ENCODE data around the gene LAMA4.

Gene LAMA4

GRCh38 chr6:112241820-112242429, 12.4 kb downstream of the LAMA4 start:
- no peak for DNase-seq

DNA sequence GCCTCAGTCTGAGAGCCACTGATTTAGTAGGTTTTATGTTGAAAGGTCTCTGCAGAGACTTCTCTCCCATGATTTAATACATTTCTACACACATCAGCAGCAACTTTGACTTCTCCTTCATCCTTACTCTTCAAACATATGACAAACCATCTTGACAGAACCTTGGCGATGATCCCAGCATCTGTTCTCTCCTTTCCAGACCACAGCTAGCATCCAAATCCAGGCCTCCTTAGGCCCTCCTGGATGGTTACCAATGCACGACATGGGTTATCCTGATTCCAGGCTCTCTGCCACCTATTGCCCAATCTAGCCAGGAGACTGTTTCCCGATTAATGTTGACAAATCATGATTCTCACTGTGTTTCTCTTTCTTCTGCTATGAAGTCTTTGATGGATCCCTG, 16.8 kb downstream of the LAMA4 start:
- no peak for DNase-seq

- no peak for DNase-seq
These were observed 17.3 kb downstream of the LAMA4 start for GRCh38 chr6:112237066-112237465.

GRCh38 chr6:112235956-112236355, 18.4 kb downstream of the LAMA4 start:
- no peak for DNase-seq

GRCh38 chr6:112234601-112235000, 19.8 kb downstream of the LAMA4 start:
- no peak for DNase-seq

- no peak for DNase-seq
These were observed 20.5 kb downstream of the LAMA4 start for GRCh38 chr6:112233847-112234246.

GRCh38 chr6:112232845-112233256, 21.5 kb downstream of the LAMA4 start:
- DNase-seq = no peak

DNA sequence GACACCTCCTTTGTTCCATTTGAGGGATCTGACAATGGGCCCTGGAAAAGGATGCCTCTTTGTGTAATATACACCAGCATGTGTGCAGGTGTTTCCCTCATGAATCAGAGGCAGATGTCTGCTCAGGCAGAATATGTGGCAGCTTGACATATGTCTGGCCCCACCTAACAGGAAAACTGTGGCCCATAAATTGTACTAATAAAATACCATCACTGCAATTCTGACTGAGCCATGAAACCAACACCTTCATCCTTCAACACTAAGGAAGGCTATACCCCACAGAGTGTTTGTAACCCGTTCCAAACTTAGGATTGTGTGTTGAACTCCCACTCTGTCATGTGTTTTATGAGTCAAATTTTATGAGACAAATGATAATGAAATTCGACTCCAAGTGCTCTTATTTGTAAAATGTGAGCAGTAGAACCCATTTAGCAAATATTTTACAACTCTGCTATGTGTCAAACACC, 22.7 kb downstream of the LAMA4 start:
- DNase-seq = no peak

GRCh38 chr6:112231164-112231563, 23.2 kb downstream of the LAMA4 start:
- DNase-seq = no peak

DNA sequence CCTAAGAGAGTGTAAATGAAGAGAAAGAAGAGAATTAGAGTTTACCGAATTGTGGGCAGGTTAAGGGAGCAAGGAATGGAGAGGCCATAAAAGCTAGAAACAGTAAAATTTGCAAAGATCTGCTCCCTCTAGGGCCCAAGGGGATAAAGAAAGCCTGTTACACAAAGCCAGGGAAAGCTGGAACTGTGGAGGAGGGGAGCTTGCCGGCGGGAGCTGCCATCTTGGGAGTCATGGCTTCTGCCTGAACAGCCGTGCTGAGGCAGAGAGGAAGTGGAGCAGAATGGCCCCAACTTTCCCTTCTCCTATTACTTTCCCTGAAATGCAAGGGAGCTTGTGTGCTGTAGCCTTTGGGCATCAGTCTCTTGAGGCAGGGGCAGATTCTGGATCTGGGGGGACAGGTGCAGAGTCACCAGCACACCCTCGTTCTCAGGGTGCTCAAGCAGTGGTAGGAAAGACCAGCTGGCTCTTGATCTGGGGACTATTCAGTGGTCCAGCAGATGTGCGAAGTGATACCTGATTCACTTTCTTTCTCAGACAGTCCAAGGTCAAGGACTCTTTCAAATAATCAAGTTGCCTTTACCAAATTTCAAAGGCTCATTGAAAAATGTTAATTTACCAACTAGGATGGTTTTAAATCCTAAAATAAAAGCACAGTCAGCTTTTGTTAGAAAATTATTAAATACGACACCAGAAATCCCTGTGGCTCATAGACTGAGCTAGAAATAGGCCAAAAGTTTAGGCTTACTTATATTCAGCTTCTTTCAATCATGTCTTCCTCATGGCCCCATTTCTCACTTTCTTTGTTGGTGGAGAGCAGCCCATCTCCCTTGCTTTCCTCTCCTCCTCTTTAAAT, 25.7 kb downstream of the LAMA4 start:
- no peak for DNase-seq

- no peak for DNase-seq
These were observed 26.4 kb downstream of the LAMA4 start for GRCh38 chr6:112227992-112228391.

DNA sequence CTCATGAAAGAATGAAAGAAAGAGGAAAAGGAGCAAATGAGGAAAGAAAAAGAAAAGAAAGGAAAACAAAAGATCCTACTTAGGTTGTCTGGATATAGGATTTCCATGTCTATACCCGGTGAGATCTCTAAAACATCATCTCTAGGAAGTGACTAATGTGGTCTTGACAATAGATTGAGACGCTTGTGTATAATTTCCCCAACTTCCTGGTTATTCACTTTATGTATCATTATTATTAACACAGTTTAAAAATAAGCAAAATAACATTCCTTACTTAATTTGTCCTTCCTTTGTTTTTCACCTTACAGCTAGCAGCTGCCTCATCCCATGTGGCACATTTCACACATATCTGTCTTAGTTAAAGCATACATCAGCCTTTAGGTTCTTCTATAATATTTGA, 27.0 kb downstream of the LAMA4 start:
- no peak for DNase-seq

DNA sequence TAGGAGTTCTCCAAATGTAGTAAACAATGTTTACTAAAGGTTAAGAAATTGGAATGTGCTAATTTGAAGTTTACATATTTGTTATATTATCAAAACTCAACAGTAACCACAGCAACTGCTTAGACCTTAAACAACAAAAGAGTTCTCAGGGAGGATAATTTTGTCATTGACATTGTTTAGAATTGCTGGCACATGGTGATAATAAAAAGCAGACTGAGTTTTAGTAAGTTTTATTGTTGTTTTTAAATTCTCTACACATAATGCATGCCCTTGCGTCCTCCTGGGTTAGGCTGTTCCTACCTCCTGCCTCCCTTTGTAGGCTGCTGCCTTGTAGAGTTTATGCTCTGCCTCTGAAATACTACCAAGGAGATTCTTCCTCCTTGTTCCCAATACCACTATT, 28.7 kb downstream of the LAMA4 start:
- no peak for DNase-seq

GRCh38 chr6:112224088-112224487, 30.3 kb downstream of the LAMA4 start:
- DNase-seq = no peak

DNA sequence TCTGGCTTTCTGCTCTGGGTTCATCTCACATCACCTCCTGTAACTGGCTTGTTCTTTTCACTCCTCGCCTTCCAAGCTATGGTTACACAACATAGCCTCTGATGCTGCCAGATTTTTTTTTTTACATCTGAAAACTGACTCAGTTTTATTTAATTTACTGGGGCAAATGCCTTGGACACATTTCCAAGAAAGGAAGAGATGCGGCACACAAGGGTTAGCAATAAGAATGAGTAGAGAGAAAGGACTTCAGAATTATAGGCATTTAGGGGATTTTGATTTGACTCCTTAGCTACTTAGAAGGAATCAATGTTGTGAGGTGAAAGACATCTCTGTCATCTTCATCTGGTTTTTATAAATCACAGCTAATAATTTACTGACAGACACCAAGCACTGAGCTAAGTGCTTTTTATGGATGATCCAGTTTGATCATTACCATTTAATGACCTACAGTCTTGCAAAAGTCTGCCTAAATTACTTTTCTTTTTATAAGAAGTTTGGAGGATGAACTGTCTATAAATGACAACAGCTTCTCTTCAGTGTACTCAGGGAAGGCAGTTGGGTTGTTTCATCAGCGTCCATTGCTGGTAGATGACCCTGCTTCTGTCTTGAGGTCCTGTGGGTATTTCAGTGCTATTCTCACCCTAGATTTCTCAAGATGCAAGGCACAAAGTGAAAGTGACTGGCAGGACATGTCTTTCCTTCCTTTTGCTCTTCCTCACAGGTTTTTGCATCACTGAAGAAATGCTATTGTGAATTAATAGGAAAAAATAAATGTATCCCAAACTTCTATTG, 31.1 kb downstream of the LAMA4 start:
- DNase-seq = no peak

DNA sequence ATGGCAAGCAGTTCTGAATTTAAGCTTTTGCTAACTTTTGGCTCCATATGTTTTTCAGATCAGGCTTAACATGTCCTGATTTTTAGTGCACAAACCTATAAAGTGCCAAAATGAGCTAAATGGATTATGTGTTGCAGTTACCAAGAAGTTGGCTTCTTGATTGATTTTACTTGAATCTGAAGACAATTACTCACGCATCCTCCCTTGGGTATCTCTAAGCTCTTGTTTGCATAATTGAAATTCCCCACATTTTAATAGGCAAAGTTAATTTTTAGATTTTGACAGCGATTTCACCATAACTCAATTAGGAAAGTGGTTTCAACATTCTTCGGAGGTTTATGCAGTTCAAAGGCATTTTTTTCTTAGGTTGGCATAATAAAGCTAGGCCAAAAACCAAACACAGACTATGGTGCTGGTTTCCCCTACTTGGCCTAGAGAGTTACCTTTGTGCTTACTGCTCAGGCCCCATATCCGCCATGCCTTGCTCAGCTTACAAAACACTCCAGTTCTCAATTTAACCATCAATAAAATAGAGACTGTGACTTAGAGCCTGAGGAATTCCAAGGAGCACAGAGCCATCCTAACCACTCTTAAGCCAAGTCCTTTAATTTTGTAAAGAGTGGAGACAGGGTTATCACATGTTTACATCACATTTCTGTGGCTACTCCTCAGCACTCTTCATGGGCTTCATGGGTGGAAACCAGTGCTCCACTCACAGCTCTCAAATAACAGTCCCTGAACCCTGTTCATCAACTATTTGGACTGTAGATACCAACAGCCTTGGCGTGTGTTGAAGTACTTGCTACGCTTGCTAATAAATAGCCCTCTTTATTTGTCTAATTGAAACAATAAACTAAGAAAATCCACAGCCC, 32.1 kb downstream of the LAMA4 start:
- no peak for DNase-seq

DNA sequence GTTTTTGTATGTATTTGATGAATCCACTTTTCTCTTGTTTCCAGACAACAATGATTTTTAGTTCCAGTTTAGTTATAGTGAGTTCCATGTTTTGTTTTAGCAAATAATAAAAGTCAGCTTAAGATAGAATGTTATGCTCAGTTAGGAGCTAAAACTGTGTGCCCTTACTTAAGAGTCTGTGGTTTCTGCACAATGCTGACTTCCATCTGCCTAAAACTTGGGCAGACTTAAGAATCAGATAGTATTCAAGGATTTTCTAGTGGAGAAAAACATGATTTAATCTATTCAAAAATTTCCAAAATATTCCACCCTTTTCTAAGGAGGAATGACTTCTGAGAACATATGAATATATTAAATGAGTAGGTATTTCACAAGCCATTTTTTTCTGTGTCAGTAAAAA, 32.8 kb downstream of the LAMA4 start:
- no peak for DNase-seq

DNA sequence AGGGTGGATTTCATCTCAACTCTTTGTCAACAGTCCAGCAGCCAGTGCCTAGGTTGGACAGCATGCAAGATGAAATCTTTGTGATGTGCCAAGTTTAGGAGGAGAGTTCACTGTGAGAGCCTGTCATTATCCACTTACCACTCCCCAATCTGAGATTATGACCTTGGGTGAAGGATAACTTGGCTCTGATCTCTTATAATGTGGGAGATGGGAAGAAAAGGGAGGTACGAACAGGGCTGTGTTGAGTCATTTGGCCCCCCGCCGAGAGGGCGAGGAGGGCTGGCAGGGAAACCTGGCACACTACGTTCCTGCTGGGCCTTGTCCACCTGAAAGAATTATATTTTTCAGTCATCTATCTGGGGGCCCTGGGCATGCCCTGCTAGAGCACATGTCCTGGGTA, 35.8 kb downstream of the LAMA4 start:
- DNase-seq = peak; percentile 35

GRCh38 chr6:112216662-112217551, 37.5 kb downstream of the LAMA4 start:
- DNase-seq = no peak

- no peak for DNase-seq
These were observed 38.7 kb downstream of the LAMA4 start for GRCh38 chr6:112215488-112216284.
